GM23248 (cell line): ENCODE measurements around the gene NDUFAF5.

ENCODE experiments used
- EZH2 ChIP-seq: fragments of 200-600 bp; sonication (generic); IDR thresholded peaks from 2 replicates; pipeline ENCODE4 v1.6.1; 2018; ENCODE audit warnings: antibody characterized with exemption, mild to moderate bottlenecking; ENCODE audit not compliant: insufficient read depth, poor library complexity, severe bottlenecking
- EZH2phosphoT487 ChIP-seq: fragments of 200-600 bp; sonication (generic); IDR thresholded peaks from 2 replicates; pipeline ENCODE4 v1.6.1; 2018; ENCODE audit warnings: antibody characterized with exemption, moderate library complexity, mild to moderate bottlenecking, low read depth; ENCODE audit not compliant: insufficient read depth

GRCh38 chr20:13772529-13772928 is 12.3 kb upstream of the NDUFAF5 start:
- no peak for TF ChIP-seq EZH2phosphoT487
- TF ChIP-seq EZH2 = no peak
